ENCODE results near the gene FAR2. TPM values are rescaled to one million over a fixed set of nuclear protein-coding genes. Genes with fewer than 3 reads are reported as not detected.
"Not testable (repeated sequence)": the region's sequence is repeated elsewhere in the genome, so short reads cannot be mapped to it uniquely, and the experiment has no call there.

FAR2 gene
- total and polyA plus RNA-seq, 3 donors from 2014 or later = 5.1 to 25.2 (median 5.8) TPM

- intact Hi-C loops (cut with DNase I; ENCODE audit: low total_unique reads) = no loop called here
- H3K9me3 ChIP-seq = no peaks in the 10 kb centered on the region
- WGBS, 2 donors = 67% methylated on average over 5 of the region's 5 CpGs
- H3K36me3 ChIP-seq (ENCODE audit: low read depth, missing control alignments) = no peaks in the 10 kb centered on the region
- no peak overlapping the region for H3K4me3 ChIP-seq
- no peak for DNase-seq
- H3K4me1 ChIP-seq = no peaks in the 10 kb centered on the region
- no peaks in the 10 kb centered on the region for H3K27me3 ChIP-seq
- H3K27ac ChIP-seq = no peak overlapping the region
- no peak for TF ChIP-seq POLR2A (IDR thresholded peaks at IDR 0.05)
- no peak for TF ChIP-seq CTCF (IDR thresholded peaks at IDR 0.05)
Measured at GRCh38 chr12:29283969-29284700, 135.1 kb downstream of the FAR2 start.

- H3K4me3 ChIP-seq = no peak overlapping the region
- intact Hi-C loops (cut with DNase I; ENCODE audit: low total_unique reads) = no loop called here
- no peaks in the 10 kb centered on the region for H3K9me3 ChIP-seq
- WGBS, 2 donors = 74 to 78% methylated on average over 3 of the region's 3 CpGs
- no peaks in the 10 kb centered on the region for H3K36me3 ChIP-seq (ENCODE audit: low read depth, missing control alignments)
- TF ChIP-seq CTCF (IDR thresholded peaks at IDR 0.05) (no peak), POLR2A (IDR thresholded peaks at IDR 0.05) (no peak)
- DNase-seq = no peak
- H3K4me1 ChIP-seq = no peaks in the 10 kb centered on the region
- no peak overlapping the region for H3K27ac ChIP-seq
- H3K27me3 ChIP-seq = no peaks in the 10 kb centered on the region
Measured at GRCh38 chr12:29286081-29286790, 137.2 kb downstream of the FAR2 start.

- Histone ChIP-seq H3K9me3 (no peaks in the 10 kb centered on the region), H3K36me3 (ENCODE audit: low read depth, missing control alignments) (no peaks in the 10 kb centered on the region), H3K4me1 (no peaks in the 10 kb centered on the region), H3K27me3 (no peaks in the 10 kb centered on the region), H3K27ac (no peak overlapping the region), H3K4me3 (no peak overlapping the region)
- WGBS, 2 donors = 72 to 81% methylated on average over 1 of the region's 1 CpG
- no peak for DNase-seq
- no peak for TF ChIP-seq POLR2A (IDR thresholded peaks at IDR 0.05)
- no peak for TF ChIP-seq CTCF (IDR thresholded peaks at IDR 0.05)
- intact Hi-C loops (cut with DNase I; ENCODE audit: low total_unique reads) = no loop called here
Measured at GRCh38 chr12:29287622-29288021, 138.5 kb downstream of the FAR2 start.

- intact Hi-C loops (cut with DNase I; ENCODE audit: low total_unique reads) = no loop called here
- Histone ChIP-seq H3K4me3 (no peak overlapping the region), H3K27me3 (no peaks in the 10 kb centered on the region), H3K27ac (no peak overlapping the region), H3K36me3 (ENCODE audit: low read depth, missing control alignments) (no peaks in the 10 kb centered on the region), H3K4me1 (no peaks in the 10 kb centered on the region), H3K9me3 (no peaks in the 10 kb centered on the region)
- TF ChIP-seq POLR2A (IDR thresholded peaks at IDR 0.05) (no peak), CTCF (IDR thresholded peaks at IDR 0.05) (no peak)
- no peak for DNase-seq
Measured at GRCh38 chr12:29288031-29288430, 139.0 kb downstream of the FAR2 start.

GRCh38 chr12:29290475-29290874, 141.4 kb downstream of the FAR2 start:
- H3K4me3 ChIP-seq; H3K27ac ChIP-seq; H3K4me1 ChIP-seq; H3K36me3 ChIP-seq (ENCODE audit: low read depth, missing control alignments); intact Hi-C loops (cut with DNase I; ENCODE audit: low total_unique reads); DNase-seq; H3K9me3 ChIP-seq; H3K27me3 ChIP-seq: not testable (repeated sequence)

Measured in testis (tissue), 3 donors.